HCT116 (cell line): ENCODE results near the gene VIPR1. TPM values are rescaled to one million over a fixed set of nuclear protein-coding genes. Genes with fewer than 3 reads are reported as not detected.

Experiments used
- ATAC-seq: fragments of 200-7000 bp; cut with Tn5 transposase; 2 replicates; pipeline ENCODE4 v1.9.1; 2020; ENCODE audit warnings: mild to moderate bottlenecking, moderate library complexity
- BruUV-seq: library from RNA; stranded (reverse); fragments of 400-500 nt; replicated peaks from 2 replicates; lab custom pipeline; 2021; lab: Mats Ljungman, UMichigan
- CTCF ChIA-PET: fragments of 300-600 bp; sonication (Branson Sonifier 250); formaldehyde crosslinking; loops from one replicate; lab custom pipeline; 2021; ENCODE audit warnings: antibody characterized with exemption; lab: Charles Lee
- POLR2A ChIA-PET: fragments of 300-600, 350-600 bp; sonication (Branson Sonifier 250); formaldehyde crosslinking; loops from one replicate; lab custom pipeline; 2021; ENCODE audit warnings: antibody characterized with exemption; lab: Charles Lee
- RAD21 ChIA-PET, 2 experiments: fragments of 300-600 bp; sonication (Branson Sonifier 250); formaldehyde crosslinking; loops; one replicate each; lab custom pipeline; 2023; ENCODE audit warnings: low total read pairs in 2 of 2; ENCODE audit not compliant: uncharacterized antibody in 2 of 2, unreplicated experiment in 2 of 2, low non-redundant PET in 1 of 2; lab: Charles Lee
- DNase-seq: peaks from one replicate; pipeline ENCODE4 v3.0.0-alpha.2; 2010; ENCODE audit warnings: low read depth, low spot score
- H2AFZ ChIP-seq: fragments of 200-600 bp; shearing (Covaris generic), sonication (generic); 2 replicates; pipeline ENCODE4 v1.6.1; 2017; ENCODE audit warnings: low read depth, mixed run types, mixed read lengths, antibody characterized with exemption, low read length; ENCODE audit not compliant: poor library complexity, severe bottlenecking
- H3K27ac ChIP-seq: 2 replicates; pipeline ENCODE4 v1.5.1; 2012; ENCODE audit warnings: low read depth, low read length
- H3K27me3 ChIP-seq: fragments of 200-600 bp; sonication (generic); 2 replicates; pipeline ENCODE4 v1.6.1; 2016; ENCODE audit warnings: mixed run types, low read length, mixed read lengths; ENCODE audit not compliant: insufficient read depth
- H3K36me3 ChIP-seq, 2 experiments: fragments of 200-500 bp in 1 of 2; fragments of 200-600 bp in 1 of 2; sonication (Bioruptor generic) in 1 of 2; sonication (generic) in 1 of 2; 2 replicates each; pipeline versions ENCODE4 v1.5.1 to v1.6.1; 2014 to 2016; ENCODE audit warnings: low read length in 2 of 2, inconsistent platforms in 1 of 2, mixed read lengths in 1 of 2, mixed run types in 1 of 2; ENCODE audit not compliant: insufficient read depth in 2 of 2, control insufficient read depth in 1 of 2
- H3K4me1 ChIP-seq, 2 experiments: fragments of 200-600 bp in 1 of 2; sonication (generic) in 1 of 2; 2 replicates each; pipeline versions ENCODE4 v1.5.1 to v1.6.1; 2012 to 2017; ENCODE audit warnings: low read length in 2 of 2, inconsistent platforms in 1 of 2, mild to moderate bottlenecking in 1 of 2, mixed read lengths in 1 of 2, mixed run types in 1 of 2, moderate library complexity in 1 of 2; ENCODE audit not compliant: insufficient read depth in 2 of 2, control insufficient read depth in 1 of 2
- H3K4me2 ChIP-seq: fragments of 200-600 bp; sonication (generic); 2 replicates; pipeline ENCODE4 v1.6.1; 2017; ENCODE audit warnings: mixed run types, low read length, mixed read lengths
- H3K4me3 ChIP-seq, 2 experiments: fragments of 200-600 bp in 1 of 2; sonication (generic) in 1 of 2; replicated peaks in 1 of 2; 2 replicates each; pipeline ENCODE4 v1.5.1; 2011 to 2016; ENCODE audit warnings: low read length in 2 of 2, control low read depth in 1 of 2, low read depth in 1 of 2, mild to moderate bottlenecking in 1 of 2, mixed read lengths in 1 of 2, mixed run types in 1 of 2
- H3K79me2 ChIP-seq: fragments of 200-600 bp; sonication (generic); 2 replicates; pipeline ENCODE4 v1.6.1; 2017; ENCODE audit warnings: mild to moderate bottlenecking, mixed run types, low read length, moderate library complexity, mixed read lengths; ENCODE audit not compliant: insufficient read depth
- H3K9ac ChIP-seq: fragments of 200-600 bp; sonication (generic); 2 replicates; pipeline ENCODE4 v1.6.1; 2016; ENCODE audit warnings: low read length, mixed read lengths
- H3K9me2 ChIP-seq: fragments of 200-600 bp; sonication (generic), shearing (Covaris generic); 2 replicates; pipeline ENCODE4 v1.6.1; 2017; ENCODE audit warnings: mixed run types, mild to moderate bottlenecking, moderate library complexity; ENCODE audit not compliant: insufficient read depth
- H3K9me3 ChIP-seq, 2 experiments: fragments of 200-500 bp in 1 of 2; fragments of 200-600 bp in 1 of 2; sonication (Bioruptor generic) in 1 of 2; sonication (generic) in 1 of 2; 2 replicates each; pipeline ENCODE4 v1.6.1; 2014 to 2017; ENCODE audit warnings: low read length in 2 of 2, mixed read lengths in 2 of 2, inconsistent platforms in 1 of 2, low read depth in 1 of 2, mild to moderate bottlenecking in 1 of 2, mixed run types in 1 of 2, moderate library complexity in 1 of 2; ENCODE audit not compliant: control insufficient read depth in 1 of 2, insufficient read depth in 1 of 2
- H4K20me1 ChIP-seq: fragments of 200-600 bp; sonication (generic), shearing (Covaris generic); 2 replicates; pipeline ENCODE4 v1.6.1; 2017; ENCODE audit warnings: mixed run types, mild to moderate bottlenecking, moderate library complexity; ENCODE audit not compliant: insufficient read depth
- ATF3 ChIP-seq: IDR thresholded peaks from 2 replicates; pipeline ENCODE4 v1.6.1; 2012
- CEBPB ChIP-seq: IDR thresholded peaks from 2 replicates; pipeline ENCODE4 v1.6.1; 2012; ENCODE audit warnings: low read depth
- CTCF ChIP-seq, 3 experiments: fragments of 200-600 bp in 1 of 3; sonication (generic) in 1 of 3; IDR thresholded peaks in 2 of 3; conservative IDR thresholded peaks in 1 of 3; 2 replicates each; pipeline ENCODE4 v1.5.1; 2012 to 2017; ENCODE audit warnings: low read depth in 2 of 3, low read length in 2 of 3, antibody characterized with exemption in 1 of 3, borderline replicate concordance in 1 of 3, control low read depth in 1 of 3, mild to moderate bottlenecking in 1 of 3, mixed read lengths in 1 of 3, mixed run types in 1 of 3, moderate library complexity in 1 of 3; ENCODE audit not compliant: insufficient read depth in 1 of 3
- ELF1 ChIP-seq: IDR thresholded peaks from 2 replicates; pipeline ENCODE4 v1.6.1; 2012; ENCODE audit warnings: low read depth, borderline replicate concordance
- EZH2phosphoT487 ChIP-seq: fragments of 200-600 bp; IDR thresholded peaks from 2 replicates; pipeline ENCODE4 v1.6.1; 2018; ENCODE audit warnings: antibody characterized with exemption, borderline replicate concordance
- FOSL1 ChIP-seq: IDR thresholded peaks from 2 replicates; pipeline ENCODE4 v1.6.1; 2012; ENCODE audit warnings: low read depth
- JUND ChIP-seq: IDR thresholded peaks from 2 replicates; pipeline ENCODE4 v1.6.1; 2012
- MAX ChIP-seq: IDR thresholded peaks from 2 replicates; pipeline ENCODE4 v1.6.1; 2012
- POLR2AphosphoS5 ChIP-seq: IDR thresholded peaks from 2 replicates; pipeline ENCODE4 v1.6.1; 2011; ENCODE audit warnings: mild to moderate bottlenecking, low read depth, low read length, moderate library complexity
- RAD21 ChIP-seq: IDR thresholded peaks from 2 replicates; pipeline ENCODE4 v1.6.1; 2012; ENCODE audit warnings: low read depth, mild to moderate bottlenecking
- REST ChIP-seq: IDR thresholded peaks from 2 replicates; pipeline ENCODE4 v1.6.1; 2012; ENCODE audit warnings: low read depth
- SIN3A ChIP-seq: IDR thresholded peaks from 2 replicates; pipeline ENCODE4 v1.6.1; 2012; ENCODE audit warnings: low read depth
- SP1 ChIP-seq: IDR thresholded peaks from 2 replicates; pipeline ENCODE4 v1.6.1; 2012; ENCODE audit warnings: low read depth
- SRF ChIP-seq: IDR thresholded peaks from 2 replicates; pipeline ENCODE4 v1.6.1; 2012; ENCODE audit warnings: low read depth
- TCF7L2 ChIP-seq: IDR thresholded peaks from 2 replicates; pipeline ENCODE4 v1.7.0; 2011; ENCODE audit warnings: borderline replicate concordance, inconsistent platforms; ENCODE audit not compliant: insufficient read depth, insufficient read length; ENCODE audit errors: extremely low read depth
- ZFX ChIP-seq: fragments of 450-650 bp; IDR thresholded peaks from 2 replicates; pipeline ENCODE4 v1.6.1; 2017
- ZNF274 ChIP-seq: fragments of 200-500 bp; sonication (Bioruptor generic); IDR thresholded peaks from 2 replicates; pipeline ENCODE4 v1.6.1; 2014; ENCODE audit warnings: mild to moderate bottlenecking, low read depth, low read length, inconsistent platforms
- intact Hi-C: fragments of 100-400 bp; cut with micrococcal nuclease; formaldehyde crosslinking; loops from 2 replicates; pipeline ENCODE4 v1.10.0; 2022
- total RNA-seq: library from RNA; stranded (reverse); gene quantifications from one replicate; pipeline ENCODE4 v1.2.1, GENCODE V29; 2021; ENCODE audit not compliant: unreplicated experiment

Gene VIPR1
- total RNA-seq, 1 experiment from 2014 or later = 9.6 TPM

GRCh38 chr3:42500909-42501308 is 1.5 kb upstream of the VIPR1 start:
- BruUV-seq = no TSS peak
- no peaks in the 10 kb centered on the region for H3K27me3 ChIP-seq
- no peaks in the 10 kb centered on the region for H3K36me3 ChIP-seq
- no peak overlapping the region for H3K4me2 ChIP-seq
- no peak for ATAC-seq
- no peak overlapping the region for H3K9ac ChIP-seq
- peaks cover 18 to 66% of the 10 kb centered on the region in 2 experiments for H3K4me1 ChIP-seq
- H3K79me2 ChIP-seq = no peaks in the 10 kb centered on the region
- H3K27ac ChIP-seq = no peak overlapping the region
- H3K9me3 ChIP-seq = no peaks in the 10 kb centered on the region
- H3K4me3 ChIP-seq = no peak overlapping the region
- RAD21 ChIA-PET = no interaction called here
- TF ChIP-seq ZFX (no peak), TCF7L2 (no peak), FOSL1 (no peak), CTCF (IDR thresholded peaks at IDR 0.05 in 2 of 3, conservative IDR thresholded peaks at IDR 0.05 in 1 of 3; ENCODE audit: borderline replicate concordance in 1 of 3, insufficient read depth in 1 of 3, low read depth in 2 of 3, low read length in 2 of 3) (no peak), MAX (no peak), JUND (no peak), RAD21 (no peak), SIN3A (no peak), CEBPB (no peak), ZNF274 (no peak), REST (no peak), SP1 (no peak), SRF (no peak), ATF3 (no peak), ELF1 (no peak), EZH2phosphoT487 (no peak), POLR2AphosphoS5 (no peak)
- TF ChIP-seq, all 23 proteins: peak for 0
- ChIA-PET POLR2A (no interaction called here), CTCF (no interaction called here)
- no peak overlapping the region for H2AFZ ChIP-seq
- no peaks in the 10 kb centered on the region for H3K9me2 ChIP-seq
- intact Hi-C loops = no loop called here
- no peak for DNase-seq
- H4K20me1 ChIP-seq = no peaks in the 10 kb centered on the region
